HFFc6 (cell line): ENCODE measurements around the gene HNMT. TPM values are rescaled to one million over a fixed set of nuclear protein-coding genes. Genes with fewer than 3 reads are reported as not detected.

ENCODE experiments used
- DNase-seq: peaks from one replicate; pipeline ENCODE4 v3.0.0-alpha.2; 2018
- H3K27ac Mint-ChIP-seq: 2 replicates; pipeline ENCODE4 v1.8.0; 2020; ENCODE audit warnings: mild to moderate bottlenecking, mixed read lengths
- H3K27me3 Mint-ChIP-seq: 2 replicates; pipeline ENCODE4 v1.8.0; 2021; ENCODE audit warnings: mild to moderate bottlenecking, moderate library complexity, mixed read lengths; ENCODE audit not compliant: insufficient read depth
- H3K36me3 Mint-ChIP-seq: 2 replicates; pipeline ENCODE4 v1.8.0; 2021; ENCODE audit warnings: low read depth, mixed read lengths
- H3K4me1 Mint-ChIP-seq: 2 replicates; pipeline ENCODE4 v1.8.0; 2020; ENCODE audit warnings: low read depth, mixed read lengths
- H3K4me3 Mint-ChIP-seq: 2 replicates; pipeline ENCODE4 v1.8.0; 2020; ENCODE audit warnings: mild to moderate bottlenecking, moderate library complexity, mixed read lengths
- H3K9me3 Mint-ChIP-seq: 2 replicates; pipeline ENCODE4 v1.8.0; 2020; ENCODE audit warnings: mild to moderate bottlenecking, mixed read lengths
- CTCF ChIP-seq: fragments of 200-600 bp; sonication (generic); IDR thresholded peaks from 2 replicates; pipeline ENCODE4 v1.5.0; 2021; ENCODE audit warnings: antibody characterized with exemption, mild to moderate bottlenecking
- total RNA-seq, 6 experiments: library from RNA; stranded (reverse); fragmentation: NEBNext Ultra II Directional; extraction: Animal tissue kit (Norgen Biotek cat#: 25700); gene quantifications; 2 replicates in 1 of 6; 3 replicates in 5 of 6; pipeline ENCODE4 v1.2.3, GENCODE V29; 2021

Gene HNMT
- total RNA-seq, 6 experiments from 2014 or later, result 0.36 to 1.2 (median 0.63) TPM

DNA sequence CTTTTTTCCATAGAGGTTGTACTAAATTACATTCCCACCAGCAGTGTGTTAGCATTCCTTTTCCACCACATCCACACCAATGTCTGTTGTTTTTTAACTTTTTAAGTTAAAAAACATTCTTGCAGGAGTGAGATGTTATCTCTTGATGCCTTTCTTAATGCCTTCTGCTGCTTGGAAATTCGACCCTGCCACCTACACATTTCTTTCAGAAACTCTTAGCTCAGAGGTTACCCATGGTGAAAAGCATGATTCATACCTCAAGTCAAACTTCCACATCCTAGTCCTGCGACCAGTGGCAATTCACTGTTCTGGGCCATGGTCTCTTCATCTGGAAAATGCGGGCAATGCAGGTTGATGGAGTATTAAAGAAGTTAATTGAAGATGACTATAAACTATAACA lies 12.7 kb upstream of the HNMT start:
- Mint-ChIP-seq H3K4me1 (peaks cover 23% of the 10 kb centered on the region; the same call in 1 of the 2 replicates), H3K9me3 (no peaks in the 10 kb centered on the region; the same call in 1 of the 2 replicates), H3K4me3 (no peak overlapping the region), H3K36me3 (no peaks in the 10 kb centered on the region), H3K27ac (no peak overlapping the region), H3K27me3 (peaks cover 3% of the 10 kb centered on the region; the same call in 1 of the 2 replicates)
- no peak for TF ChIP-seq CTCF
- DNase-seq, result peak; percentile 13

- no peak overlapping the region for H3K27ac Mint-ChIP-seq
- H3K4me1 Mint-ChIP-seq, result peaks cover 34% of the 10 kb centered on the region; the same call in 1 of the 2 replicates
Observed at GRCh38 chr2:137952586-137953129, 11.6 kb upstream of the HNMT start.

GRCh38 chr2:137955536-137955935 lies 8.7 kb upstream of the HNMT start:
- peaks cover 3% of the 10 kb centered on the region for H3K27me3 Mint-ChIP-seq

More at GRCh38 chr2:137952586-137953129, 11.6 kb upstream of the HNMT start:
- Mint-ChIP-seq H3K4me3 (no peak overlapping the region; the same call in 1 of the 2 replicates), H3K36me3 (no peaks in the 10 kb centered on the region), H3K9me3 (no peaks in the 10 kb centered on the region; the same call in 1 of the 2 replicates), H3K27me3 (peaks cover 3% of the 10 kb centered on the region)
- DNase-seq, result no peak
- no peak for TF ChIP-seq CTCF

GRCh38 chr2:137957033-137957432 lies 7.2 kb upstream of the HNMT start:
- Mint-ChIP-seq H3K4me3 (no peak overlapping the region), H3K27ac (no peak overlapping the region; the same call in 1 of the 2 replicates), H3K27me3 (peaks cover 3% of the 10 kb centered on the region), H3K9me3 (no peaks in the 10 kb centered on the region; the same call in 1 of the 2 replicates), H3K36me3 (no peaks in the 10 kb centered on the region), H3K4me1 (peaks cover 27% of the 10 kb centered on the region; the same call in 1 of the 2 replicates)
- no peak for TF ChIP-seq CTCF
- DNase-seq, result peak; percentile 61

More at GRCh38 chr2:137955536-137955935, 8.7 kb upstream of the HNMT start:
- DNase-seq, result no peak
- no peaks in the 10 kb centered on the region; the same call in 1 of the 2 replicates for H3K9me3 Mint-ChIP-seq
- peaks cover 35% of the 10 kb centered on the region; the same call in 1 of the 2 replicates for H3K4me1 Mint-ChIP-seq
- no peaks in the 10 kb centered on the region for H3K36me3 Mint-ChIP-seq
- H3K27ac Mint-ChIP-seq, result no peak overlapping the region
- H3K4me3 Mint-ChIP-seq, result no peak overlapping the region
- no peak for TF ChIP-seq CTCF

DNA sequence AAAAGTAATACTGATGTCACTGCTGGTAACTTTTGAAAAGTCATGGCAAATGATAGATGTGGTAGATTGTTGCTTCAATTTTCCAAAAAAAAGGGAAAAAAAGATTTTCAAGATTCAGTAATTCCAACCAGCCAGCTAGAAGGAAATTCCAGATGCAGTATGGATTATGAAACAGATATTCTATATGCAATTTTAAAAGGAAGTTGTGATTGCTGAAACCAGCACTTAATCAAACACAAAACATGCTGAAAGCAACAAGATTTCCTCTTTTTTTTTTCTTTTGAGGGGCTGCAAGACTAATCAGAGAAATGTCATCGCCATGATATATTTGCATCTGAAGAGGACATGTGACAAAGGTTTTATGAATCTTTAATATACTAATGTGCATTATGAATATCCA lies 5.1 kb upstream of the HNMT start:
- no peak for TF ChIP-seq CTCF
- Mint-ChIP-seq H3K27me3 (no peaks in the 10 kb centered on the region; the same call in 1 of the 2 replicates), H3K27ac (no peak overlapping the region), H3K4me1 (peaks cover 20% of the 10 kb centered on the region; the same call in 1 of the 2 replicates), H3K36me3 (no peaks in the 10 kb centered on the region), H3K9me3 (no peaks in the 10 kb centered on the region; the same call in 1 of the 2 replicates), H3K4me3 (no peak overlapping the region)
- no peak for DNase-seq
